ENCODE data around the gene AGAP5. TPM values are rescaled to one million over a fixed set of nuclear protein-coding genes. Genes with fewer than 3 reads are reported as not detected.
A peak's percentile ranks its signal among the peaks of the same experiment; 100 is the strongest.

AGAP5 gene
- polyA plus RNA-seq, 3 donors = 0.23 to 8.9 (median 0.44) TPM

DNA sequence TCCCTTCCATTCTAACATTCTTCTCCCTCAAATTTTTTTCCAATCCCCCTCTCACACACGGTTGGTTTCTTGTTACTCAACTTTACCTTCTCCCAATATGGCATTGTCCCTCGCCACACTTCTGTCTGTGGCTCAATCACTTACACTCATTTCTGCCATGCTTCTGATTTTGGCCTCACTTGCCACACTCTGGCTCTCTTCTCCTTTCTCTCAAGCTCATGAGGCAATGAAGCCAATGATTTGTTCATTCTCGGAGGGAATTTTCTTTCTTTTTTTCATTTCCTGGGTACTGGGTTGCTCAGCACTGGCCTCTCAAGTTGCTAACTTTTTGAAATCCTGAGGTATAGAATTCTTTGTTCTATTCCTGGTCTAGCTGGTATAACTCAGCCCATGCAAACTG lies 52.7 kb downstream of the AGAP5 start:
- 19% methylated on average over 2 of the region's 3 CpGs for WGBS (ENCODE audit: insufficient coverage)
- Mint-ChIP-seq H3K9me3 (no peaks in the 10 kb centered on the region), H3K27ac (peak overlapping the region in 5 of 7 donors; percentile 16 to 76 (median 44)), H3K4me1 (peaks cover 53% of the 10 kb centered on the region), H3K27me3 (ENCODE audit: low read depth in 3 of 3) (peaks cover 1 to 6% (median 5%) of the 10 kb centered on the region in 3 donors), H3K36me3 (no peaks in the 10 kb centered on the region), H3K4me3 (peak overlapping the region in 1 of 2 donors; percentile 0)
- H3K4me1 ChIP-seq (ENCODE audit: control insufficient read depth in 1 of 2, insufficient read depth in 2 of 2, low read length in 2 of 2) = peaks cover 34 to 40% of the 10 kb centered on the region in 2 donors
- TF ChIP-seq, protein P1, sequence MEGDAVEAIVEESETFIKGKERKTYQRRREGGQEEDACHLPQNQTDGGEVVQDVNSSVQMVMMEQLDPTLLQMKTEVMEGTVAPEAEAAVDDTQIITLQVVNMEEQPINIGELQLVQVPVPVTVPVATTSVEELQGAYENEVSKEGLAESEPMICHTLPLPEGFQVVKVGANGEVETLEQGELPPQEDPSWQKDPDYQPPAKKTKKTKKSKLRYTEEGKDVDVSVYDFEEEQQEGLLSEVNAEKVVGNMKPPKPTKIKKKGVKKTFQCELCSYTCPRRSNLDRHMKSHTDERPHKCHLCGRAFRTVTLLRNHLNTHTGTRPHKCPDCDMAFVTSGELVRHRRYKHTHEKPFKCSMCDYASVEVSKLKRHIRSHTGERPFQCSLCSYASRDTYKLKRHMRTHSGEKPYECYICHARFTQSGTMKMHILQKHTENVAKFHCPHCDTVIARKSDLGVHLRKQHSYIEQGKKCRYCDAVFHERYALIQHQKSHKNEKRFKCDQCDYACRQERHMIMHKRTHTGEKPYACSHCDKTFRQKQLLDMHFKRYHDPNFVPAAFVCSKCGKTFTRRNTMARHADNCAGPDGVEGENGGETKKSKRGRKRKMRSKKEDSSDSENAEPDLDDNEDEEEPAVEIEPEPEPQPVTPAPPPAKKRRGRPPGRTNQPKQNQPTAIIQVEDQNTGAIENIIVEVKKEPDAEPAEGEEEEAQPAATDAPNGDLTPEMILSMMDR (IDR thresholded peaks at IDR 0.05) = no peak
- H3K36me3 ChIP-seq (replicated peaks in 1 of 2; ENCODE audit: control insufficient read depth in 1 of 2, insufficient read depth in 2 of 2, low read length in 2 of 2) = no peaks in the 10 kb centered on the region
- H3K4me2 ChIP-seq (replicated peaks; ENCODE audit: extremely low read depth, low read length, poor library complexity, severe bottlenecking) = no peak overlapping the region
- peak; percentile 38 to 76 (median 38) for DNase-seq
- intact Hi-C loops (cut with micrococcal nuclease) = loop anchor here (2.0 kb wide), 1 partner anchor 116 kb away; no protein-coding TSS in a partner anchor
- no peak overlapping the region for H3K4me3 ChIP-seq (replicated peaks in 1 of 3; ENCODE audit: low read depth in 2 of 3, low read length in 3 of 3)
- no peak overlapping the region for H3K9ac ChIP-seq (ENCODE audit: insufficient read depth, low read length, poor library complexity, severe bottlenecking)
- H3K27ac ChIP-seq (ENCODE audit: low read depth in 1 of 2, low read length in 2 of 2) = no peak overlapping the region
- H3K9me3 ChIP-seq (replicated peaks in 1 of 2; ENCODE audit: control insufficient read depth in 1 of 2, insufficient read depth in 1 of 2, low read length in 2 of 2) = no peaks in the 10 kb centered on the region
- peak overlapping the region; percentile 24 for H2AFZ ChIP-seq (ENCODE audit: insufficient read depth, low read depth, low read length, poor library complexity, severe bottlenecking)
- no peaks in the 10 kb centered on the region for H4K20me1 ChIP-seq (ENCODE audit: insufficient read depth, low read length)
- H3K27me3 ChIP-seq (ENCODE audit: control insufficient read depth in 2 of 2, insufficient read depth in 2 of 2, low read length in 2 of 2) = no peaks in the 10 kb centered on the region
- H3K79me2 ChIP-seq (ENCODE audit: insufficient read depth, low read length) = no peaks in the 10 kb centered on the region

DNA sequence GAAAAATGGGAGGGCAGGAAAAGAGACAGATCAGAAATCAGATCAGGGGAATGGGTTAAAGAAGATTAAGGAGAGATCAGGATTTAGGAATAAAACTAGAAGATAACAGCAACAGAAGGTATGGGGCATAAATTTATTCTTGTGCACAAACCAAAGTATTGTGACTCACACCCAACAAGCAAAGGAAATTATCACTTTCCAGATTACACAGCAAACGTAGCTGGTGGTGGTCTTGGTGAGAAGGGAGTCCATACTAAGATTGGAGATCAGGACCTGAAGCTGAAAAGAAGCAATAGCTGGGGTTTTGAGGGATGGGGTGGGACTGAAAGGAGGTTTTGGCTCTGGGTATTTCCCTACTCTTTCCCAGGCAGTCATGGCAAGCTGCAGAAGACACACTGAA lies 53.1 kb downstream of the AGAP5 start:
- H3K9me3 Mint-ChIP-seq = no peaks in the 10 kb centered on the region
- no peak overlapping the region for H3K4me2 ChIP-seq (replicated peaks; ENCODE audit: extremely low read depth, low read length, poor library complexity, severe bottlenecking)
- peaks cover 48% of the 10 kb centered on the region for H3K4me1 Mint-ChIP-seq
- H3K27ac Mint-ChIP-seq = peak overlapping the region in 2 of 7 donors; percentile 42 to 76
- peaks cover 29 to 35% of the 10 kb centered on the region in 2 donors for H3K4me1 ChIP-seq (ENCODE audit: control insufficient read depth in 1 of 2, insufficient read depth in 2 of 2, low read length in 2 of 2)
- intact Hi-C loops (cut with micrococcal nuclease) = loop anchor here (2.0 kb wide), 1 partner anchor 116 kb away; no protein-coding TSS in a partner anchor
- whole genome bisulfite sequencing (ENCODE audit: insufficient coverage) = no CpG with 5 or more reads among the region's 1 CpG
- no peak overlapping the region for H3K4me3 ChIP-seq (replicated peaks in 1 of 3; ENCODE audit: low read depth in 2 of 3, low read length in 3 of 3)
- no peaks in the 10 kb centered on the region for H3K27me3 ChIP-seq (ENCODE audit: control insufficient read depth in 2 of 2, insufficient read depth in 2 of 2, low read length in 2 of 2)
- no peak for DNase-seq
- H3K36me3 ChIP-seq (replicated peaks in 1 of 2; ENCODE audit: control insufficient read depth in 1 of 2, insufficient read depth in 2 of 2, low read length in 2 of 2) = no peaks in the 10 kb centered on the region
- no peaks in the 10 kb centered on the region for H3K36me3 Mint-ChIP-seq
- H3K4me3 Mint-ChIP-seq = no peak overlapping the region
- no peaks in the 10 kb centered on the region for H3K9me3 ChIP-seq (replicated peaks in 1 of 2; ENCODE audit: control insufficient read depth in 1 of 2, insufficient read depth in 1 of 2, low read length in 2 of 2)
- no peak overlapping the region for H3K27ac ChIP-seq (ENCODE audit: low read depth in 1 of 2, low read length in 2 of 2)
- H3K79me2 ChIP-seq (ENCODE audit: insufficient read depth, low read length) = no peaks in the 10 kb centered on the region
- H2AFZ ChIP-seq (ENCODE audit: insufficient read depth, low read depth, low read length, poor library complexity, severe bottlenecking) = peak overlapping the region; percentile 24
- no peaks in the 10 kb centered on the region for H4K20me1 ChIP-seq (ENCODE audit: insufficient read depth, low read length)
- TF ChIP-seq, protein P1 (IDR thresholded peaks at IDR 0.05) = no peak
- H3K27me3 Mint-ChIP-seq (ENCODE audit: low read depth in 3 of 3) = peaks cover 2 to 6% (median 5%) of the 10 kb centered on the region in 3 donors
- no peak overlapping the region for H3K9ac ChIP-seq (ENCODE audit: insufficient read depth, low read length, poor library complexity, severe bottlenecking)
